K562 treated with DMSO at 1 percent for 4 hours (cell line): ENCODE measurements around the gene CAMK1G. TPM values are rescaled to one million over a fixed set of nuclear protein-coding genes. Genes with fewer than 3 reads are reported as not detected.

ENCODE experiments used
- total RNA-seq: library from RNA; unstranded; fragments of 300-600 nt; gene quantifications from 2 replicates; pipeline ENCODE4 v1.2.3, GENCODE V29; 2022; ENCODE audit not compliant: insufficient read depth

The CAMK1G gene
- total RNA-seq = not detected in 2 replicates

DNA sequence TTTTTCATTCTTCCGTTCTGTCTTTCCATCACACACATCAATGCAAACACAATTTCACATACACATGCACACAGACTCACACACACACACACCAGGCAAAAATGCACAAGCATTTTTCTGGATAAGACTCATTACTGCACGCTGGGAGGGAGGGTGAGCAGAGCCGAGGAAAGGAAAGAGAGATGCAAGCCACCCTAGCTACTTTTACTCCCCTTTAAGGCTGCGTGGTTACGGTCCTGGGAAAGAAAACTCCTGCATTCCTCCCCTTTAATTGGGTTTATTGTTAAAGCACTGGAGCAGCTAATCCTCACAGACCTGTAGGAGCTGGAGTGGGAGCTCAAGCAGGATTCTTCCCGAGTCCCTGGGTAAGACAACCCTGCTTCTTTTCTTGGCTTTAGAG lies at the start of gene CAMK1G:
TSS of gene CAMK1G (plus strand) at position 307 of the 400 bp plus-strand sequence. CDS start 11,270 bp downstream, outside the sequence.

GRCh38 chr1:209652121-209652735 lies 68.7 kb downstream of the CAMK1G start, which contains the start of gene LAMB3:
Gene LAMB3 (minus strand): TSS chr1:209652425. CDS start chr1:209650944, 1,481 bp downstream.

Other genes starting within 250 kb of the CAMK1G start
- gene LAMB3, start 68.7 kb downstream of the CAMK1G start, total RNA-seq = 6.2 and 8.7 TPM in 2 replicates
- 158 and 209 TPM in 2 replicates for gene G0S2, start 91.7 kb downstream of the CAMK1G start, total RNA-seq
- 0.50 and 1.0 TPM in 2 replicates for gene HSD11B1, start 121.1 kb downstream of the CAMK1G start, total RNA-seq
- gene TRAF3IP3, start 172.3 kb downstream of the CAMK1G start, total RNA-seq = 0.46 TPM in 1 of 2 replicates, not detected in the other
- 1.1 and 1.8 TPM in 2 replicates for gene C1orf74, start 200.8 kb downstream of the CAMK1G start, total RNA-seq
- gene IRF6, start 222.4 kb downstream of the CAMK1G start, total RNA-seq = 0.73 TPM in 1 of 2 replicates, not detected in the other
- gene UTP25, start 244.3 kb downstream of the CAMK1G start, total RNA-seq = 1.9 and 2.6 TPM in 2 replicates